HG03558 (cell line): ENCODE data around the gene KIAA2012.
"Not testable (repeated sequence)": the region's sequence is repeated elsewhere in the genome, so short reads cannot be mapped to it uniquely, and the experiment has no call there.

ENCODE experiments used
- ATAC-seq: cut with Tn5 transposase; IDR thresholded peaks from one replicate; pipeline ENCODE4 v1.9.1; 2021; ENCODE audit warnings: moderate number of reproducible peaks; ENCODE audit not compliant: unreplicated experiment; ENCODE audit errors: extremely low read depth

The KIAA2012 gene

GRCh38 chr2:202112041-202112440 is 39.0 kb downstream of the KIAA2012 start:
- ATAC-seq = no peak

- no peak for ATAC-seq
Measured at GRCh38 chr2:202113571-202114142, 40.6 kb downstream of the KIAA2012 start.

GRCh38 chr2:202114291-202114690 is 41.2 kb downstream of the KIAA2012 start:
- no peak for ATAC-seq

DNA sequence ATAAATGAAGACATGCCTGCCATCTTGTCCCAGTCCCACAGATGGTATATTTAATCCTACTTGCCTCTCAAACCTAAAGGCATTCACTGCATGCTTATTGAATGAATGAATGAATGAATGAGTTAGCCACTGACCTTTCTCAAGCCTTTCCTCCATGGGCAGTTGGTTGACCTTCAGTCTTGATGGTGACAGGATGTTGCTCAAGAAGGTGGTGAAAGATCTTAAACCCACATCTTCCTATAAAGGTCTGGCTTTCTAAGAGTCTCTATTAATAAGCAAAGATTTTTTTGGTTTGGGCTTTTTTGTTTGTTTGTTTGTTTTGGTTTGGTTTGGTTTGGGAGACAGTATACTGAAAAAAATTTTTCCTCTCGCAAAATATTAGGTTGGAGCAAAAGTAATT is 41.7 kb downstream of the KIAA2012 start:
- no peak for ATAC-seq

DNA sequence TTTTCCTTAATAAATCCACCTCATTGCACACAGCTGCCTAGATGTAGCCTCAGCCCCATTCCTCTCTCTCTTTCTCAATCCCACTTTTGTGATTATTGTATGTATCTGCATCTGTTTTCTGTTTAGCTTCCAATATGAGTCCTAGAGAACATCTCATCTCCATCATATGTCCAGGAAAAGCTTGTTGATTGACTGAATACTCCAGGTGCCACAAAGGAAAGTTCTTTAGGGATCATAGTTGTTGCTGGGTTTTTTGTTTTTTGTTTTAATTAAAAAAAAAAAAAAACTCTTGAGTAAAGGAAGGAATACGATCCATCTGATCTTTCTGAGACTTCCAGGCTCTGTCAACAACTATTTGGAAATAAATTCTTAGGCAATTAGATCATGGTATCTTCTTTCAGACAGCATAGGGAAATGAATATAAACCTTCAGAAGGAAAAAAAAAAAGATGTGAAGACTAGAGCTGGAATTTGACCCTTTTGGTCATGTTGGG is 42.5 kb downstream of the KIAA2012 start:
- ATAC-seq = no peak

DNA sequence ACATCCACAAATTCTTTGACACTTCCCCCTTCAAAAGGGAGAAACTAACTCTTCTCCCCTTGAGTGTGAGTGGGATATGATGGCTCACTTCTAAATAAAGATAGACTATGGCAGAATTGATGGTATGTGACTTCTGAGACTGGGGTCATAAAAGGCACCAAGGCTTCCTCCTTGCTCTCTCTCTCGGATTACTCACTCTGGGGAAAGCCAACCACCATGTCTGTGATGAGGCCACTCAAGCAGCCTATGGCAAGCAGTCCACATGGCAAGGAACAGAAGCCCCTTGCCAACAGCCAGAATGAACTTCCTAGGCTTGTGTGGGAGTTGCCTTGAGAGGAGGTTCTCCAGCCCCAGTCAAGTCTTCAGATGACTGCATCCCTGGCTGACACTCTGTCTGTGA is 43.6 kb downstream of the KIAA2012 start:
- ATAC-seq = no peak

GRCh38 chr2:202118168-202118567 is 45.1 kb downstream of the KIAA2012 start:
- no peak for ATAC-seq

DNA sequence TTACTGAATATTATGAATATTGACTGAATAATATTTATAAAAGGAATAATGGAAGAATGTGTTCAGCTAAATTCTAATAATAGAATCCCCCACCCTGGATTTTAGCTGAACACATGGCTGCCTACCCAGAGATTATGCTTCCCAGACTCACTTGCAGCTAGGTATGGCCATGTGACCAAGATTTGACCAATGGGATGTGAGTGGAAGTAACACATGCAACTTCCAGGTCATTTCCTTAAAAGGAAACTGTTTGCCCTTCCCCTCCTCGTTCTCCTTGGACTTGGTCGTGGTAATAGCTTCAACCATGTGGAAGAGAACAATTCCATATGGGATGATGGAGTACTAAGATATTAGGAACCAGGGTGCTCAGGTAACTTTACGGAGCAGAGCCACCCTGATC is 47.8 kb downstream of the KIAA2012 start:
- no peak for ATAC-seq

- ATAC-seq = no peak
Measured at GRCh38 chr2:202121532-202122162, 48.6 kb downstream of the KIAA2012 start.

DNA sequence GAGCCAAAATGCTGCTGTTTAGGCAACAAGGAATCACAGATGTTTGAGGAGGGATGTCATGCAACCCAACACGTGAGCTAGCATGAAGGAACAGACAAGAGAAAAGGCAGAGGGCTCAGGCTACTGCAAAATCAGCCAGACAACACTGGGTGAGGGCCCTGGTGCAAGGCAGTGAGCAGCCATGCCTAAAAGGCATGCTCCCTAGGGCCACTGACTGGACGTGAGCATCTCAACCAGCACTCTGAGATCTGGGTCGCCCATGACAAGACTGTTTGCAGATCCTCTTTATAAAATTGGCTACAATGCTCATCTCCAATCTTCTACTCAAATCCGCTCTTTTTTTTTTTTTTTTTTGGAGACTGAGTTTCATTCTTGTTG is 49.1 kb downstream of the KIAA2012 start:
- ATAC-seq = no peak

DNA sequence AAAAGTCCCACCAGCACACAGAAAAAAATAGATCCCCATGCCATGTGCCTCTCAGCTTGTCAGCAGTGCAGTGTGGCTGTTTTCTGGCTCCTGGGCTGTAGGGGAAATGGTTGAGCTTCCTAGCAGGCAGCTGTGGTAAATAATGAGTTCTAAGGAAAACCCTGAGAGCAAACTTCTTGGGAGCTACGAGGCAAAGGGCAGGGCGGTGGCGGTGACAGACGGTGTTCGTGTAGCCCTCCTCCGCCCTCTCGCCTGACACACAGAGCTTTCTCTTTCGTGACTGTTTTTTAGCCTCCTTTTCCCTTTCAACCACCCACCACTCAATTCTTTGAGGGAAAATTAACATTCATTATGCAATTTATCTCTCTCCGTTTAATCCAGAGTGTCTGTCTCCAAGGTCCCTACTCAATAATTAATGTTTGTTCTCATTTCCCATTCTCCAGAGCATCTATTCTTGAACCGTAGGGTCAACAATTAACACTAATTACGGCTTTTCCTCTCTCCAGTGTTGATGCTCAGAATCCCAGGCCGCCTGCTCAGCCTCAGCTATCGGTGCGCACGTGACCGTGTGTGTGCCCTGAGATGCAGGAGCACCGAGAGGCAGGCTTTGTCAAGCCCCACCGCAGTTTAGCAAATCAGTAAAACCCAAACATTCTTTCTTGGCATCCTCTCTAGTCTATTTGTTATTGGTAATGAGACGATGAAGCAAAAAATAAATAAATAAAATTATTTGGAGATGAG is 50.1 kb downstream of the KIAA2012 start:
- ATAC-seq = no peak

GRCh38 chr2:202124286-202124685 is 51.2 kb downstream of the KIAA2012 start:
- ATAC-seq = no peak

GRCh38 chr2:202127687-202128331 is 54.8 kb downstream of the KIAA2012 start:
- ATAC-seq = no peak

DNA sequence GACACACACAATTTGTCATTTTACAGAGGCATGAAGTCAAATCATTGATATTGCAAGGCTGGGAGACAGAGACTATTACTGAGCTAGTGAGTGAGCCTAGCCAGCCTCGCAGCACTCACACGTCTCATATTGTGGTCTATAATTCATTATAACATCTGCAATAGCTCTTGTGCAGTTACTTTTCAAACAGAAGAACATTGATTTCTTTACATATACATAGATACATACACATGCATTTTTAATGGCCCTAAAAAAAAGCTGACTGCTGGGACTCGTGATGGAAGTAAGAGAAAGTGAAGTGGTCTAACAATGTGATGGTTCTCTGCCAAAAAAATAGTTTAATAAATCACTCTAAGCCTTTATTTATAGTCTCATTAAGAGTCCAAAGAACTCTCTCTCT is 56.8 kb downstream of the KIAA2012 start:
- no peak for ATAC-seq

DNA sequence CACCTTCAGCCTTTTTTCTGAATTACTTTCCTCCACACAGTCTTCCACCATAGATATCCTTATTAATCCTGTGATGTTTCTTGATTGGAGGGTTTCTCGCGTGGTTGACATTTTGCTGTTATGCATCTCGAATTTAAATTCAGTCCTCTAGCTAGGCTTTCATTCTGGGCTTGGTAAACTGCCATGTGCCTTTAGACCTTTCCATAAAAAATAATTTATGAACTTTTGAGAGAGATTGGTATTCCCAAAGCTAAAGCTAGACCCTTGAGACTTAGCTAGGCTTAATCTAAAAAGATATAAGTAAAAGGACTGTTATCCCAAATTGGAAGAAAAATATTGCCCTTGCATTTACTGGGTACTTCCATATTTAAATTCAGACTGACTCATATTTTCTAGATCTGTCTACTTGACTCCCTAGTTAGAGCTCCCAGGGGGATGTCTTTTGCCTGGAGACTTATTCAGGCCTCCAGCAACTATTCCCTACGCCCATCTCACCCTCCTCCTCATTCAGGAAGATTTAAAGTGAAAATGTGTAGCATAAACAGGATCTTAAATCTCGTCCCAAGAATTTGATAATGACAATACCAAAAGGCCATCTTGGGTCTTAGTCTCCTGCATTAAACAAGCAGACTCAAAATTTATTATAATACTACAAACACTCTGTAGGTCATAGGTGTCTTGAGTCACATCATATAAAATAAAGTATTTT is 60.3 kb downstream of the KIAA2012 start:
- no peak for ATAC-seq

DNA sequence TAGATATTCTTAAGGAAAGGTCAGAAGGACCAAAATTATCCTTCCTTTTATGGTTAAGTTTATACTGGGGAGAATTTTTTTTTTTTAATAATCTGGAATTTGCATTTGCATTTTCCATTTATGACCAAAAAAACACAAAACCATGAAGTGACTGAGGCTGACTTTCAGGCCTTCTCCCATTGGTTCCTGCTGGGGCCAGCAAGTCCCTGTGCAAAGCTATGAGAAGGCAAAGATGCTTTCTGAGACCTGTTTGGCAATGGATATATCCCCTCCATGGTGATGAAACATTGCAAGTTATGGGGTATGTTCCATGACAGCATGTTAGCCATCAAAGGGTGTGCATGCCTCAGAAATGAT is 60.8 kb downstream of the KIAA2012 start:
- no peak for ATAC-seq

DNA sequence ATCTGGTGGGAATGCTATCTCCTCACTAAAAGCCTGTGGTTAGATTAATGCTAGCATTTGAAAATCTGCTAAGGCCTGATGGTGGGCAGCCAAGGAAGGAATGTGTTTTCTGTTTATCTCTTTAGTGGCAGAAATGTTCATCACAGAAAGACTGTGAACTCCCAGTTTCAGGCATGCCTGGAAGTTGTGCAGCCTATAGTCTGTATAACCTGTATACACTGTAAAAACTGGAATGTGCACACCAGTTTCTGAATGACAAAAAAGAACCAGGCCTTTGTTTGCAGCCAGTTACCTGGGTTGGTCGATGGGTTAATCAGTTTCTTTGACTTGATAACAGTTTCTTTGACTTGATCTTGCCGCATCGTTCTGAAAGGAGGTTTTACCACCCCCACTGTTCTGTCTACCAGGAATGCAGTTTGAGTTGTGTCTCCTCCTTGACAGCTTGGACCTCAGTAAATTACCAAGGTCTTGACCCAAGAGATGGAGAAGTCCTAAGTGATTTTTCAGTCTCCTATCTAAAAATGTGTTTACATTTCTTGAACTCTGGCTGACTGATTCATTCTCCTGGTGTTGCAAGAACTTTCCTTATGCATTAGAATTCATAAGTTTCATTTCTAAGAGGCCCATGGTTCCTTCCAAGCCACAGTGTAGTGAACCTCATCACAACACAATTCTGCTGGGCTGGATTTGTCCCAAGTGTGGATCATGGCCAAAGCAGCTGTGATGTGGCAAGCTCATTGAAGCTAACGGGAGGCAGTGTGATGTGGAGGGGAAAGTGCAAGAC is 62.2 kb downstream of the KIAA2012 start:
- ATAC-seq = no peak

GRCh38 chr2:202136039-202136438 is 63.0 kb downstream of the KIAA2012 start:
- ATAC-seq = not testable (repeated sequence)

GRCh38 chr2:202136526-202136925 is 63.5 kb downstream of the KIAA2012 start:
- ATAC-seq = no peak
